ENCODE data around the gene PRKN.
"Not testable (repeated sequence)": the region's sequence is repeated elsewhere in the genome, so short reads cannot be mapped to it uniquely, and the experiment has no call there.

The PRKN gene

GRCh38 chr6:162612613-162613012 is 115.0 kb downstream of the PRKN start:
- no peak for DNase-seq

GRCh38 chr6:162610351-162610750 is 117.2 kb downstream of the PRKN start:
- no peak for DNase-seq

- no peak for DNase-seq
These were observed 121.7 kb downstream of the PRKN start for GRCh38 chr6:162605881-162606280.

- no peak for DNase-seq
These were observed 124.1 kb downstream of the PRKN start for GRCh38 chr6:162603231-162604015.

- DNase-seq, result no peak
These were observed 124.8 kb downstream of the PRKN start for GRCh38 chr6:162602759-162603158.

GRCh38 chr6:162596676-162597075 is 130.9 kb downstream of the PRKN start:
- DNase-seq, result no peak

- DNase-seq, result no peak
These were observed 136.0 kb downstream of the PRKN start for GRCh38 chr6:162591517-162591916.

GRCh38 chr6:162581988-162582780 is 145.4 kb downstream of the PRKN start:
- no peak for DNase-seq

GRCh38 chr6:162580619-162581018 is 146.9 kb downstream of the PRKN start:
- DNase-seq, result no peak

- no peak for DNase-seq
These were observed 151.6 kb downstream of the PRKN start for GRCh38 chr6:162576016-162576415.

GRCh38 chr6:162572240-162572639 is 155.3 kb downstream of the PRKN start:
- DNase-seq, result no peak

- no peak for DNase-seq
These were observed 159.3 kb downstream of the PRKN start for GRCh38 chr6:162568266-162568665.

- DNase-seq, result no peak
These were observed 165.5 kb downstream of the PRKN start for GRCh38 chr6:162562041-162562440.

- no peak for DNase-seq
These were observed 166.7 kb downstream of the PRKN start for GRCh38 chr6:162560891-162561290.

- DNase-seq, result no peak
These were observed 173.0 kb downstream of the PRKN start for GRCh38 chr6:162554531-162554930.

GRCh38 chr6:162546905-162547304 is 180.7 kb downstream of the PRKN start:
- no peak for DNase-seq

- no peak for DNase-seq
These were observed 184.3 kb downstream of the PRKN start for GRCh38 chr6:162543221-162543620.

GRCh38 chr6:162541019-162541601 is 186.5 kb downstream of the PRKN start:
- no peak for DNase-seq

GRCh38 chr6:162539321-162539720 is 188.2 kb downstream of the PRKN start:
- no peak for DNase-seq

GRCh38 chr6:162538643-162539064 is 188.9 kb downstream of the PRKN start:
- DNase-seq, result no peak

- no peak for DNase-seq
These were observed 194.6 kb downstream of the PRKN start for GRCh38 chr6:162533009-162533400.

- no peak for DNase-seq
These were observed 195.1 kb downstream of the PRKN start for GRCh38 chr6:162532283-162533008.

GRCh38 chr6:162531391-162531790 is 196.2 kb downstream of the PRKN start:
- not testable (repeated sequence) for DNase-seq
